SK-N-MC (cell line): ENCODE measurements around the gene SCFD2.

Experiments used
- DNase-seq: peaks from one replicate; pipeline ENCODE4 v3.0.0-alpha.2; 2011; ENCODE audit warnings: low read depth, low spot score
- H3K27ac ChIP-seq: fragments of 200-600 bp; sonication (generic); 2 replicates; pipeline ENCODE4 v1.5.1; 2016; ENCODE audit warnings: mixed run types
- H3K36me3 ChIP-seq: fragments of 200-600 bp; sonication (generic); 2 replicates; pipeline ENCODE4 v1.6.1; 2017; ENCODE audit warnings: antibody characterized with exemption, low read length, mixed read lengths; ENCODE audit not compliant: insufficient read depth
- H3K4me3 ChIP-seq: fragments of 200-600 bp; sonication (generic); 2 replicates; pipeline ENCODE4 v1.5.1; 2016
- H3K9ac ChIP-seq: fragments of 200-600 bp; sonication (generic); 2 replicates; pipeline ENCODE4 v1.8.0; 2017; ENCODE audit warnings: mixed run types, mixed read lengths; ENCODE audit not compliant: insufficient read length
- H3K9me3 ChIP-seq: fragments of 200-600 bp; sonication (generic); 2 replicates; pipeline ENCODE4 v1.6.1; 2017; ENCODE audit warnings: low read depth, mild to moderate bottlenecking, antibody characterized with exemption, low read length, moderate library complexity, mixed read lengths
- EZH2 ChIP-seq: fragments of 200-600 bp; sonication (generic); IDR thresholded peaks from one replicate; pipeline ENCODE4 v1.6.1; 2017; ENCODE audit warnings: antibody characterized with exemption
- FOXP2 ChIP-seq: optimal IDR thresholded peaks from 2 replicates; pipeline ENCODE3; 2011; ENCODE audit warnings: mild to moderate bottlenecking, moderate library complexity; ENCODE audit not compliant: insufficient read depth; ENCODE audit errors: extremely low read length, control extremely low read depth
- POLR2AphosphoS5 ChIP-seq: IDR thresholded peaks from 2 replicates; pipeline ENCODE4 v1.6.1; 2012; ENCODE audit warnings: mild to moderate bottlenecking, low read depth, low read length, borderline replicate concordance

Gene SCFD2

DNA sequence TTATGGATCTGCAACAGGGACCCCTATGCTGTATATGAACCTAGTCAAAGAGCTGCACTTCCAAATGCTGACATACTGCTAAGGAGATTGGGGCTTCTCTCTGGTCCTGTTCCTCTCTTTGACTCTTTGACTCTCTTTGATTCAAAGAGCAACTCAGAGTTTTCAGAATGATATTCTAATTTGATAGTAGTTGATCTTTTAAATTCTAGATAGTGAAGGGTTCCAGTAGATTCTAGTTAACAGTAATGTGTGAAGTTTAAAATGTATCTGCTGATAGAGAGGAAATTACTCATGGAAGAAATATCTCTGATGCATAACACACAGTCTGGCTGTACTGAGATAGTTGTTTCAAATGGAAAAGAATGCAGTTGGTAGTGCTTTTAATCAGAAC lies 264.7 kb downstream of the SCFD2 start:
- Histone ChIP-seq H3K36me3 (no peaks in the 10 kb centered on the region), H3K9ac (no peak overlapping the region), H3K27ac (no peak overlapping the region), H3K9me3 (no peaks in the 10 kb centered on the region), H3K4me3 (no peak overlapping the region)
- DNase-seq = no peak
- TF ChIP-seq POLR2AphosphoS5 (no peak), EZH2 (no peak), FOXP2 (no peak)

DNA sequence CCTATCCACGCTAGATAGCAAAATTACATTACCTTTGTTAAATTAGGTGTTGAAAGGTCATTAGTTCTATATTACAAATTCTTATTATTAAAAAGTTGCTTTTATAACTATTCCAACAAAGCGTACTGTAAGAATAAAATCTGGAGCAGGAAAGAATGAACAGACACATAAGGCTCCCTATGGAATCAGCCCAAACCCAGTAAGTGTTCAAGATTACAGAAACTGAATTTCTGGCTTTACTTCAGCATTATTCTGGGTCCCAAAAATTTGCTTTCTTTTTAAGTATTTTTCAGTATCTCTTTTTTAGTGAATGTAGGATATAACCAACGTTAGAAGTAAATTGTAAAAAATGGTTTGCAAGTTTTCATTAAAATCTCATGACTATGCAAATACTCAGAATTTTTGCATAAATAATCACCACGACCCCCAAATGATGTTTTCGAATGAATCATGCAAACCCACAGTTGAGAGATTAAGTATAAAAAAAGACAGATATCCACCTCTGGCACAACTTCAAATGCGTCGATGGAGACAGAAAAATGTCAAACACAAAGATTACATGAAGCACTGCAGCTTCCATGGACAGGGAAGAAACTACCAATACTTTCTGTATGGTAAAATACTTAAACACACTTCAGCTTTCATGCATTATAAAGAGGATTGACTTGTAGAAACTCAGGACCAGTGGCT lies 265.2 kb downstream of the SCFD2 start:
- H3K9ac ChIP-seq = no peak overlapping the region
- H3K36me3 ChIP-seq = no peaks in the 10 kb centered on the region
- no peak overlapping the region for H3K27ac ChIP-seq
- H3K9me3 ChIP-seq = no peaks in the 10 kb centered on the region
- TF ChIP-seq FOXP2 = no peak
- no peak for TF ChIP-seq EZH2
- TF ChIP-seq POLR2AphosphoS5 = no peak
- DNase-seq = no peak
- no peak overlapping the region for H3K4me3 ChIP-seq

DNA sequence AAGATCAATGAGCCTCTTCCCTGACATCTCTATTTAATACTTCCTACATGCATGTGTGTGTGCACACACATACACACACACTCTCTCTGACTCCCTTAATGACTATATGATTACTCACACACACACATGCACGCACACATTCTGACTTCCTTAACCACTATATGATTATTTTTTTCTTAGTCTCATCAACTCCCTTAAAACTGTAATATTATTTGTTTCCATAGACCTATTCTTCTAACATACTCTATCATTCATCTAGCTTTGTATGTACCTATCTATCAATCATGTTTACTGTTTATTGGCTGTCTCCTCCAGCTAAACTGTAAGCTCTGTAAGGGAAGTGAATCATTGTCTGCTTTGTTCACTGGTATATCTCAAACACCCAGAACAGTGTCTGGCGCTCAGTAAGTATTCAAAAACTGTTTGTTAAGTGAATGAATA lies 267.2 kb downstream of the SCFD2 start:
- H3K9ac ChIP-seq = no peak overlapping the region

DNA sequence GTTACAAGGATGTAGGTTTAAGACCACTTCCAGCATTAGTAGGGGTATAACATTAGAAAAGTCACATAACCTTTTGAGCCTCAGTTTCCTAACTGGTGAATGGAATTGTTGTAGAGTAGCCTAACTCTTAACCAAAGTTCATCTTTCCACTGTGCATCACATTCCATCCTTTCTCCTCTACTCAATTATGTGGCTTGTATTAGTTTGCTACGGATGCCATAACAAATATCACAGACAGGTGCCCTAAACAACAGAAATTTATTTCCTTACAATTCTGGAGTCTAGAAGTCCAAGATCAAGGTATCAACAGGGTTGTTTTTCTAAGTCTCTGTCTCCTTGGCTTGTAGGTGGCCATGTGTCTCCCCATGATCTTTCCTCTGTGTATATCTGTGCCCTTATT lies 271.8 kb downstream of the SCFD2 start:
- Histone ChIP-seq H3K27ac (no peak overlapping the region), H3K9me3 (no peaks in the 10 kb centered on the region), H3K9ac (no peak overlapping the region), H3K36me3 (no peaks in the 10 kb centered on the region), H3K4me3 (no peak overlapping the region)
- DNase-seq = no peak
- TF ChIP-seq EZH2 (no peak), POLR2AphosphoS5 (no peak), FOXP2 (no peak)

More for the DNA sequence above, 267.2 kb downstream of the SCFD2 start:
- Histone ChIP-seq H3K4me3 (no peak overlapping the region), H3K36me3 (no peaks in the 10 kb centered on the region), H3K27ac (no peak overlapping the region), H3K9me3 (no peaks in the 10 kb centered on the region)
- DNase-seq = no peak
- TF ChIP-seq POLR2AphosphoS5 (no peak), FOXP2 (no peak), EZH2 (no peak)

DNA sequence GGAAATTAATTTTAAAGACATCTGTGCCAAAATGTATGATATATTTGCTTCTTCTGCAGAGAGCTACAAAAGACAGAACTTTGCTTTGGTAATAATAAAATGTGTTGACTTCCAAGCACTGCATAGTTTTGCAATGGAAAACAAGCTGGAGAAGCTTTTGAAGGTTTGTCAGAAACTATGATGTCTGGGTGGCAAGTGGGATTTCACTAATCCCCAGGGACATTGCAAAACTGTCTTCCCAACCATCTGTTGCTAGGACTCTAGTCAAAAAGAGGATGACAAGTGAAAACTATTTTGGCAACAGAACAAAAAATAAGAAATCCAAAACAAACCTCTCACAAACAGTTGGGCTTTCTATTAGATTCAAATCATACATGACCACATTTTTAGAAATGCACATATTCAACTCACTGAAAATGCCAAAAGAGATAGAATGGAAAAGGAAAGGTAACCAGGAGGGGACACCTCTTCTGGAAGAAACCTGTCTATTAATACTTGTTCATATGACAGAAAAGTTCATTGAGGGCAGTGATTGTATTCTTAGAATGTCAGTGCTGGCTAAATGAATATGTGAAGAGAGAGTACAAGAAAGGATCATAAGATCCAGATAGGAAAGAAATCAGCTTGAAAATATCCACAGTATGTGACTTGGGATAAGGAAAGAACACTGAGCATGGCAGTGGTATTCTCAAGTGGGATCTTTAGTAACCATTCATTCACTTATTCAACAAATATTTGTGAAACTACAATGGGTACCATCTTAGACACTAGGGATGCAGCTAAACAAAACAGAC lies 275.7 kb downstream of the SCFD2 start:
- TF ChIP-seq POLR2AphosphoS5 (no peak), FOXP2 (no peak), EZH2 (no peak)
- Histone ChIP-seq H3K9me3 (0 out of 2 replicates have a peak, but pooled peaks cover 3% of the 10 kb centered on the region), H3K9ac (peak overlapping the region; percentile 11), H3K27ac (no peak overlapping the region), H3K4me3 (no peak overlapping the region), H3K36me3 (no peaks in the 10 kb centered on the region)
- no peak for DNase-seq

DNA sequence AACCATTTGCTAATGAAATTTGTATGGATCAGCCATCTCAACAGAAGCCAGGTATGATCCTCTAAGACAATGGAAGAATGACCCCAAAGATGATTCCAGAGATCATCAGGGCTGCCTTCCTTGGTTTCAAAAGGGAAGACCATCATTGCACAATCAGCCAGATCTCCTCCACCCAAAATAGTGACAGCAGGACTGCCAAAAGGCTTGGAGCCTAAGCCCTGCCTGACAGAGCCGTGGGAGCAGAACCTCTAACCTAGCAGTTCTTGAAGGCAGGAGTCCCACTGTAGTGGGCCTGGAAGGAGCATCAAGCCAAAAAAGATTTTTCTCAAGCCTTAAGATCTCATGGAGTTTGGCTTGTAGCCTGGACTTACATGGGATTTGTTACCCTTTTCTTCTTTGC lies 277.7 kb downstream of the SCFD2 start:
- Histone ChIP-seq H3K27ac (no peak overlapping the region), H3K9me3 (0 out of 2 replicates have a peak, but pooled peaks cover 3% of the 10 kb centered on the region), H3K9ac (no peak overlapping the region), H3K36me3 (no peaks in the 10 kb centered on the region), H3K4me3 (no peak overlapping the region)
- DNase-seq = no peak
- TF ChIP-seq FOXP2 = no peak
- no peak for TF ChIP-seq EZH2
- no peak for TF ChIP-seq POLR2AphosphoS5

DNA sequence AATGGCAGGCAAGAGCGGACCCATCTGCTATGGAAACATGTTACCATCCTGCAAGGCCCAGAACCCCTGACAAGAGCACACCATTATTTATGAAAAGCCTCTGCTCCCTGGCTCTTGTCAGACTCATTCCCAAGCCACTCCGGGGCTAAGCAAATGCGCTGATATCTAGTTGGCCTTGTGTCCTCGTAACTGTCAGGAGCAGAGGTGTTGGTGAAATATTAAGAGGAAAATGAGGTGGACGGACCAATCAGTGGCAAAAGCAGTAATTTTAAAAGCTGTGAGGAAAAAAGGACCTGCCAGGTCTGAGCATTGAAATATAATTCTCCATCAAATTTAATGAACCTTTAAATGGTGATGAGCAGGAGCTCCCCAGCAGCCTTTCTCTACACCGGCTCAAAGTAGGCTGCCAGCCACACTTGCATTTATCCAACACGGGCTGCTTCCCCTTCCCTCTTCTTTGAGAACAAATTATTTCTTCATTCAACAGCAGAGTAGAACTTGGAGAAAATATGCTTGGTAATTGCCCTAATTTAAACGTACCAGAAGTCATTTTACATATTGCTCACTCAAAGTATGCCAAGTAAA lies 289.4 kb downstream of the SCFD2 start:
- no peaks in the 10 kb centered on the region for H3K36me3 ChIP-seq
- no peak for DNase-seq
- TF ChIP-seq POLR2AphosphoS5 = no peak
- TF ChIP-seq FOXP2 = no peak
- no peak for TF ChIP-seq EZH2
- no peak overlapping the region for H3K9ac ChIP-seq
- no peaks in the 10 kb centered on the region for H3K9me3 ChIP-seq
- H3K27ac ChIP-seq = no peak overlapping the region
- no peak overlapping the region for H3K4me3 ChIP-seq

DNA sequence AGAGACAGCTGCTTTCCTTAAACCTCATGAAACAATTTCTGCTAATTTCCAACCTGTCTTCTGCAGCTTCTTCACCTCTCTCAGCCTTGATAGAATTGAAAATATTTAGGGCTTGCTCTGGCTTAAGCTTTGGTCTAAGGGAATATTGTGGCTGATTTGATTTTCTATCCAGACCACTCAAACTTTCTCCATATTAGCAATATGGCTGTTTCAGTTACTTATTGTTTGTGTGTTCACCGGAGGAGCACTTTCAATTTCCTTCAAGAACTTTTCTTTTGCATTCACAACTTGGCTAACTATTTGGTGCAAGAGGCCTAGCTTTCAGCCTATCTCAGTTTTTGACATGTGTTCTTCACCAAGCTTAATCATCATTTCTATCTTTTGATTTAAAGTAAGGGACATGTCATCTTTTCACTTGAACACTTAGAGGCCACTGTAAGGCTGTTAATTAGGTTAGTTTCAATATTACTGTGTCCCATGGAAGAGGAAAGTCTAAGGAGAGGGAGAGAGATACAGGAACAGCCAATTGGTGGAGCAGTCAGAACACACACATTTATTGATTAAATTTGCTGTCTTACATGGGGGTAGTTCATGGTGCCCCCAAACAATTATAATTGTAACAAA lies 290.6 kb downstream of the SCFD2 start:
- TF ChIP-seq POLR2AphosphoS5 = no peak
- TF ChIP-seq EZH2 = no peak
- TF ChIP-seq FOXP2 = no peak
- no peak for DNase-seq

More for the DNA sequence above, 290.6 kb downstream of the SCFD2 start:
- H3K36me3 ChIP-seq = no peaks in the 10 kb centered on the region
- H3K9ac ChIP-seq = no peak overlapping the region
- no peaks in the 10 kb centered on the region for H3K9me3 ChIP-seq
- H3K4me3 ChIP-seq = no peak overlapping the region
- no peak overlapping the region for H3K27ac ChIP-seq
